ENCODE measurements around the gene SLC22A14.

- TF ChIP-seq, protein P1, sequence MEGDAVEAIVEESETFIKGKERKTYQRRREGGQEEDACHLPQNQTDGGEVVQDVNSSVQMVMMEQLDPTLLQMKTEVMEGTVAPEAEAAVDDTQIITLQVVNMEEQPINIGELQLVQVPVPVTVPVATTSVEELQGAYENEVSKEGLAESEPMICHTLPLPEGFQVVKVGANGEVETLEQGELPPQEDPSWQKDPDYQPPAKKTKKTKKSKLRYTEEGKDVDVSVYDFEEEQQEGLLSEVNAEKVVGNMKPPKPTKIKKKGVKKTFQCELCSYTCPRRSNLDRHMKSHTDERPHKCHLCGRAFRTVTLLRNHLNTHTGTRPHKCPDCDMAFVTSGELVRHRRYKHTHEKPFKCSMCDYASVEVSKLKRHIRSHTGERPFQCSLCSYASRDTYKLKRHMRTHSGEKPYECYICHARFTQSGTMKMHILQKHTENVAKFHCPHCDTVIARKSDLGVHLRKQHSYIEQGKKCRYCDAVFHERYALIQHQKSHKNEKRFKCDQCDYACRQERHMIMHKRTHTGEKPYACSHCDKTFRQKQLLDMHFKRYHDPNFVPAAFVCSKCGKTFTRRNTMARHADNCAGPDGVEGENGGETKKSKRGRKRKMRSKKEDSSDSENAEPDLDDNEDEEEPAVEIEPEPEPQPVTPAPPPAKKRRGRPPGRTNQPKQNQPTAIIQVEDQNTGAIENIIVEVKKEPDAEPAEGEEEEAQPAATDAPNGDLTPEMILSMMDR (IDR thresholded peaks at IDR 0.05; ENCODE audit: low read length): no peak
- no peak for TF ChIP-seq EZH2 (IDR thresholded peaks at IDR 0.05; ENCODE audit: borderline replicate concordance, low read length)
Measured at GRCh38 chr3:38361496-38361895, 79.4 kb downstream of the SLC22A14 start.

All from OCI-LY1 (cell line).